Hepatic stellate cell (primary cell): Measurements from ENCODE around the gene SLX9.

Experiments used
- DNase-seq: peaks from one replicate; pipeline ENCODE4 v3.0.0; 2011; ENCODE audit warnings: low spot score

The SLX9 gene

DNA sequence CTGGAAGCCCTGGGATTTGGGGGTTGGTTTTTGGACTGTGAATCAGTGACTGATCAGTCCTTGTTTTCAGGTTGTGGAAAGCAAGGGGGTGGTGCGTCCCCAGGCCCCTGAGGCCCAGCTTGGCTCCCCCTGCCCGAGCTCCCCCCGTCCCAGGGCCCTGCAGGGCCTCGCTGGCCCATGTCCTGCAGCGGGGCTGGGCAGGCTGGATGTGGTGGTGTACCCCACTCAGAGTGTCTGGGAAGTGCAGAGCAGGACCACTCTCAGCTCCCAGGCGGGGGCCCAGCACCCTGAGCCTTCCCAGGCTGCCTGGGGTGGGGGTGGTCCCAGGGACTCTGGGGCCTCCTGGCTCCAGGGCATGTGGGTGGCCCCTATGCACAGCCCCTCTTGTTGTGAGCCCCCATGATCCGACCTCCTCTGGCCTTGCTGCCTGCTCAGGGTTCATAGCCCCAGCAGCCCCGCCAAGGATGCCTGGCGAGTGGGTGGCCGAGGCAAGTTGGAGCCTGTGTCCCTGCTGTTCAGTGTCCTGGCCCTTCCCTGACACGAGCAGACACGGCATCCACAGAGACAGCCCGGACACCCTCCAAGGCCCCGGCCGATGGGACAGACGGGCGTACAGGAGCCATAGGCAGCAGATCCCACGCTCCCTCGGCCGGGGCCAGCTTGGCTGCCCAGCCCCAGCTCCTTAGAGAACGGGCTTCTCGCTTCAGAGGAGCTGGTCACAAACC lies 37.9 kb downstream of the SLX9 start:
- DNase-seq: no peak

DNA sequence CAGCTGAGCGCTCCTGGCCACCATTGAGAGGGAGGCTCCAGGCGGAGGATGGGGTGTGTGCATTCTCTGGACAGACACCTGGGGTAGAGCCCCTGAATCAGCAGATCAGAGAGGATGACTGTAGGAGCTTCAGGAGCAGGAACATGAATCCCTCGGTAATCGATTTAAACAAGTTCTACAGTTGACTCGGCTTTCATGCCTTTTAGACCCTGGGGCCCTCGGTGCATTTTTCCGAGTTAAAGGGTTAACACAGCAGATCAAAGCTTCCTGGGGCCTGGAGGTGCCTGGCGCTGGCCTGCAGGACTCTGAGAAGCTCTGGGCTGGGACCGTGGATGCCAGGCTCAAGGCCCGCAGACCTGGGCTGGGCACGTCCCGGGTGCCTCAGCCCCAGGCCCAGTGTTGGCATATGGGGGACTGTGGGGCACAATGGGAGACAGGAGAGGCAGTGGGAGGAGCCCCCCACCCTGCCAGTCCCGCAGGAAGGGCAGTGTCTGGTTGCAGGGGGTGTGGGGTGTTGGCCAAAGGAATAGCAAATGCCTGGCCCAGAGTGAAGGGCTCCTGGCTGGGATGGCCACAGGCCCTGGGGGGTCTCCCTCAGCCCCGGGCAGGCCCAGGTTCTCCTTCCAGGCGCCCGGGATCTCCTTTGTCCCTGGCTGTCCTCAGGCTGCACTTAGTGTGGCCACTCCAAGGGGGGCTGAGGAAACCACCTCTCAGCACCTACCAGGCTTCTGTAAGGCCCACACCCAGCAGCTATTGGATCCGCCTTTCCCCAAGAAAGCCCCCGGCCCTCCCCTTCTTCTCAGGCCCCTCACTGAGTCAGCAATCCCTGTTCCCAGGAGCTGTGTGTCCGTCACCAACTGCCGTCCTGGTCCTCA lies 40.1 kb downstream of the SLX9 start:
- no peak for DNase-seq

DNA sequence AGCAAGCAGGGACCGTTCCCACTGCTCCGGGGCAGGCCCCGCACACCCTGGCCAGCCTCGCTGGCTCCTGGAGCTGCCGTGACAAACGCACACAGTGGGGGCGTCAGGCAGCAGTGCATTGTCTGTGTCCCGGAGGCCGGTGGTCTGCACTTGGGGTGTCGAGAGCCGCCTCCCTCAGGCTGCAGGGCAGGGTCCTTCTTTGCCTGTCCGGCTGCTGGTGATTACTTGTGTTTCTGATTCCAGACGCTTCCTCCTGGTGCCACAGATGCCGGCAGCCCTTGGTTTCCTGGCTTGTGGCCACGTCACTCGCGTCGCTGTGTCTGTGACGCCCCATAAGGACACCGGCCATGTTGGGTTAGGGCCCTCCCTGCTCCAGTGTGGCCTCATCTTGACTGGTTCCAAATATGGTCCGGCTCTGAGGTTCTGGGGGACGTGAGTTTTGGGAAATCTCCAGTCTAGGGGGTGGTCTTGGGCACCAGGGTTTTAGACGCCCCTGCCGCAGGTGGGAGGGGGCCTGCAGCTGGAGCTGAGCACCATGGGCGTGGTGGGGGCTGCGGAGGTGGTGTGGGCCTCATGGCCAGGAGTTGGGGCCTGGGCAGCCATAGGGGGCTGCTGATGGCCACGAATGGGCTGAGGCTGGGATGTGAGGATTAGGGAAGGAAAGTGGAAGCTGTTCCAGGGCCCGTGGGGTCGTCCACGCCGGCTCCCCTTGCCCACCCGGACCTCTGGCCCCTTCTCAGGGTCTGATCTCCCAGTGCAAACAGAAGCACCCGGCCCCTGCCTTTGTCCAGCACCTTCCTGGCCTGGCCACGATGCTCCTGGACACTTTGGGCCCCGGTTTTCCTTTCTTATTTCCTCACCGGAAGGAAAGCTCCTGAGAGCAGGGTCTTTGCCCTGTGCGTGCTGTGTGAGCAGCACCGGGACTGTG lies 41.0 kb downstream of the SLX9 start:
- DNase-seq: no peak

DNA sequence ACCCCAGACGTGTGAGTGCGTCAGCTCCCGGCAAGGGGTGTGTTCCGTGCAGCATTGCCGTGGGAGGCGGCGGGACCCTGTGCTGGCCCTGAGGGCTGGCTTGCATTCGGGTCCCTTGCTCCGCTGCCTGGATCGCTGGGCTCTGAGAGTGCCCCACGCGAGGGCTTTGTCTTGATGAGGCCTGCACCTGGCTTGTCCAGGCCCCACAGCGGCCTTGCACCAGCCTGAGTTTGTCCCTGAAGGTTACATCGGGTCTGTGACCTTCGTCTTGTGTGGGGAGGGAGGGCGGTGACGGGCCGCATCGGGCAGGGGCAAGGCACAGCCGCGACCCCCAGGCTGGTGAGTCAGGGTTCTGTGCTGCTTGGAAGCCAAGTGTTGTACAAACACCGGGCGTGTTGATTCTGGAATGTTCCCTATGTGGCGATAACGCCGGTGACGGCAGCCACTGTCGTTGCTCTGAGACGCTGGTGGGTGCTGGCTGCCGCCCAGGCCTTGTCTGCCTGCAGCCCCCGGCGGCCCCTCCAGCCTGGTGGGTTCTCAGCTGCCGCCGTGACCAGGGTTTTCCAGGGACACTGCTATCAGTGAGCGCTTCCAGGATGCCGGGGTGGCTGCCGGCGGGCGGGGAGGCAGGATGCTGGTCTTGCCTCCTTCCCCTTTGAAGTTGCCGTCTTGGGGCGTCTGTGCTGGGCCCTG lies 42.9 kb downstream of the SLX9 start:
- no peak for DNase-seq

DNA sequence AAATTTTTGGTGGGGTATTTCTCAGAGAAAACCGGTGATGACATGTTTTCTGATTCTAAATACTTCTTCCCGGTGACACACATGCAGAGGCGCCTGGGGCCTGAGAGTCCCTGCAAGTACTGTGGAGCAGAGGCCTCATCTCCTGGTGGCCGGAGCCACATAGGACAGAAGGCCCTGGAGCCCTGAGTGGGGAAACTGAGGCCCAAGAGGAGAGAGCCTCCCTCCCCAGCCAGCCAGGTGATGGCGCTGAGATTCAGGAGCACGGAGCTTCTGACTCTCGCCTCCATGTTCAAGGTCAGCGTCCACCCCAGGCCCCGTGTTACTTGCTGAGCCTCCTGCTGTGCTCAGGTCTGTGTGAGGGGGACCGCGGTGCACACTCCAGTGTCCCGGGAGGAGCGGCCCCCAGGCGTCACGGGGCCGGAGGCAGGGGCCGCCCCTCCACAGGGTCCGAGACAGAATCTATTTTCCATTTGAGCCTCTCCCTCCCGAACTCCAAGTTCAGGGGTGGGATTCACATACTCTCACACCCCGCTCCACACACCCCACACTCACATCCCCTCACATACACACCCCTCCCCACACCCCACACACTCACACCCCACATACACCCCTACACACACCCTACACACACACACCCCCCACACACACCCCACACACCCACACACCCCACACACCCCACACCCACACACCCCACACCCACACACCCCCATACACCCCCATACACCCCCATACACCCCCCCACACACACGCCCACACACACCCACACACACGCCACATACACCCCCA lies 43.8 kb downstream of the SLX9 start:
- DNase-seq: no peak

DNA sequence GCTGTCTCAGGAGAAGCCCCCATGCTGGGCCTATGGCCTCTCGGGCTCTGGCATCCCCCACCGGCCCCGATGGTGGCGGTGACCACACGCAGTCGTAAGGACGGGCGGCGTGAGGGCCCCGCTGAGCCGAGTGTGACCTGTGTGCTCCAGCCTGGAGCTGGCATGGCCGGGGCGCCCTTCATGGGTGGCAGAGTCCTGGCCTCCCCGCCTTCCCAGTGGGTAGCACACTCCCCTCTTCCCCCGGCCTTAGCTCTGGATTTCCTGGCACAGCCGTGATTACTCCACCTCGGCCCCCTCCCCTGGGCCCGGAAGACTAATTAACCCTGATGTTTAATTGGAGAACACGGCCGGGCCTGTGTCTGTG lies 44.6 kb downstream of the SLX9 start:
- no peak for DNase-seq

DNA sequence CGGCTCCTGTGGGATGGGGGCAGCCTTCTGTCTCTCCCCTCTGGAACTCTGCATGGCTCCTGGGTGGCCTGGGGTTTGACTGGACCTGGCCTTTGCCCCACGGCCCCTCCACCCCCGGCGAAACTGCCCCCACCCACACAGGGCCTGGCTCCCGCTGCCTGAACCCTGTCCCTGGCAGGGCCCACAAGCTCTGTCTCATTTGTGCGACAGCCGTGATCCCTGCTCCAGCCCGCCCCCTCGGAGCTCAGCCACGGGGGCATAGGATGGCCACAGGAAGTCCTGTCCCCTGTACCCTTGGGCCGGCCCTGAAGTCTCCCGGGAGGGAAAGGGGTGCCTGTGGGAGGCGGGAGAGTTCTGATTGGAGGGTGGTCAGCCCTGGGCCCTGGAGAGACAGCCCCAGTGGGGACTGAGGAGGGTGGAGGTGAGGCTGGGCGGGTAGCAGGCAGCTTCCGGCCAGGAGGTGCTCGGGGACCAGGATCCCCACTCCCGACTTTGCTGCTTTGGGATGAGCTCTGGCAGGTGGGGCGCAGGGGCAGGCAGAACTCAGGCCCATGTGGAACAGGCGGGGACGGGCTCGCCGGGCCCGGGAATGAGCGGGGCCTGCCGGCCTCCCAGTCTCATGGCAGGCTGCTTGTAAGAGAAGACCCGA lies 45.1 kb downstream of the SLX9 start:
- no peak for DNase-seq

DNA sequence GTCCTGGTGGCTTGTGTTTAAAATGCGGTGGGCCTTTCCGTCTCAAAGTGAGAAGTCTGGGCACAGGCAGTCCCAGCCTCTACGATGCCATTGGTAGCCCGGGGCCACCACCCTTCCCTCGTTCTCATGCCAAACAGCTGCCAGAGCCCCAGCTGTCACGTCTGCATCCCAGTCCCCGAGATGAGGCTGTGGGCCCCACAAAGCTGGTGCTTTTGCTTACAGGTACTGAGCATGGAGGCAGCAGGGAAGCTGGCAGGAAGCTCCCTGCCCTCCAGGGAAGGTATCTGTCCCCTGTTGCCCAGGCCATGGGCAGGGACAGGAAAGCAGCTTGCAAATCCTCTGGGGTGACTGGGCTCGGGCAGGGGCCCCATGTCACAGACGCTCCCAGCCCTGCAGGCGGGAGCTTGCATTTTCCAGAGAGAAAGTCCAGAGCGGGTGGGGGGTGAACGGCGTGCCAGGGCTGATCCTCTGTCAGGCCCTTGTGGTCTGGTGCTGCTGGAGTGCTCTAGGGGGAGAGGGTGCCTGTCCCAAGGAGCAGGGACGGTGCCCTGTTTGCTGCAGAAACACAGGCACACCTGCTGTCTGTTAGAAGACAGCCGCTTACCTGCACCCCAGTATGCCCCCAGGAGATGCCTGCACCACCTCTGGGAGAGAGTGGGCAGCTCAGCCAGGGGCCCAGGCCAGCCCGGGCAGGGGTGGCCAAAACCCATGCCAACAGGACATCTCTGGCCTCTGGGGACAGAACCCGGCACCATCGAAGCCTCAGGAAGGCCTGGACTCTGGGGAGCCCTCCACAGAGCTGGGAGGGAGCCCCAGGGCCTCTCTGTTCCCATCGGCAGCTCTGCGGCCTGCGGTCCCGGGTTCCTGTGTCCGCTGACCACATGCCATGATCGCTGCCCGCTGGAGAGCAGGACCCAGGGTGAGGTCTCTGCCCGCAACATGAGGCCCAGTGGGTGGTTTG lies 45.9 kb downstream of the SLX9 start:
- no peak for DNase-seq

DNA sequence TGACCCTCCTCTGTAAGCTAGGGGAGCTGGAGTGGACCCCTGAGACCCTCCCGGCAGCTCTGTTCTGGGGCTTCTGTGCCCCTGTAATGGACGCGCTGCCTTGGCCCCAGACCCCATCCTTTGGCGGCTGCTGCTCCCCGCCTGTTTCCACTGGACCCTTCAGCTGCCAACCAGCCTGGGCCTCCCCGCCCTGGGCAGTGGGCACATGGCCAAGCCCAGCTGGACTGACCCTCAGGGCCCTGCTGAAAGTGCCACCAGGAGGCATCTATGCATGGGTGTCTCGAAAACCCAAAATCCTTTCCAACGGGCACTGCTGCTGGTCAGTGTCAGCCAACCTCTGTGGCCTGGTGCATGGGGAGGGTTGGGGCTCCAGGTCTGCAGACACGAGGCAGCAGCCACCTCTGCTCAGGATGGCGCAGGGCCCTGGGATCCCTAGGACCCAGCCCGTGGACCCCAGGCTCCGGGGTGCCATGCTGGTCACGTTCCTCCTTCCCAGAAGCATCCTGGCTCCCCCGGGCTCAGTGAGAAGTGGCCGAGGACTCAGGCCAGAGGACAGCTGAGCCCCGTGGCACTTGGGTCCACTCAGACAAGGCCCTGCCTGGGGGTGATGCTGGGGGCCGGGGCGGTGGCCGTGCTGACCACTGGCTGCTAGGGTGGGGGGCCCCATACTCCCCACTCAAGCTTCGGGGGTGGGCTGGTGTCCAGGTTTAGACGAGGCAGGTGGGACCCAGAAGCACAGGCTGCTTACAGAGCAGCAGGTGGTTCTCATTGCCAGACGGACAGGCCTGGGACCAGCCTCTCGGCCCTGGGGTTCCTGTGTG lies 46.9 kb downstream of the SLX9 start:
- DNase-seq: no peak

DNA sequence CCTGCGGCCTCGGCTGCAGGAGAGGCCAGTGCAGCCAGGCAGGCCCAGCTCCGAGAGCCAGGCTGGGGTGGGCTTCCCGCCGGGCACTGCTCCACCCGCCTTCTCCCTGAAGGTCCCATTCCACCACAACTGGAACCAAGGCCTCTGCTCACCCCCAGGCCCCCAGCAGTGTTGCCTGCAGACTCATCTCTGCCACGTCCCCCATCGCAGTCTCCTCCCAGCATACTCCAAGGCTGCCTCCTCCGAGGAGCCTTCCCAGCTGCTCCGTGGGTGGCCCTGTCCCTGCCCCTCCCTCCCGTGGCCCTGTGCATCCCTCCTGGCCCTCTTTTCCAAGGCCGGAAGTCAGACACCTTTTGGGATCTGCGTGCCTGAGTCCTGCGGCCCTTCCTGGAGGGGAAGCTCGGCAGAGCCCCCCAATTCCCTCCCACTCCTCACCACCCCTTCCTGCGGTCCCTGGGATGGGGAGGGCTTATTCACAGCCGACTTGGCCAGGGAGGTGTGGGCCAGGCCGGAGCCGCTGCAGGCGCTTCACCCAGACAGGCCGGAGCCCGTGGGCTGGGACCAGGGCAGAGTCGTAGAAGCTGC lies 47.6 kb downstream of the SLX9 start:
- no peak for DNase-seq

DNA sequence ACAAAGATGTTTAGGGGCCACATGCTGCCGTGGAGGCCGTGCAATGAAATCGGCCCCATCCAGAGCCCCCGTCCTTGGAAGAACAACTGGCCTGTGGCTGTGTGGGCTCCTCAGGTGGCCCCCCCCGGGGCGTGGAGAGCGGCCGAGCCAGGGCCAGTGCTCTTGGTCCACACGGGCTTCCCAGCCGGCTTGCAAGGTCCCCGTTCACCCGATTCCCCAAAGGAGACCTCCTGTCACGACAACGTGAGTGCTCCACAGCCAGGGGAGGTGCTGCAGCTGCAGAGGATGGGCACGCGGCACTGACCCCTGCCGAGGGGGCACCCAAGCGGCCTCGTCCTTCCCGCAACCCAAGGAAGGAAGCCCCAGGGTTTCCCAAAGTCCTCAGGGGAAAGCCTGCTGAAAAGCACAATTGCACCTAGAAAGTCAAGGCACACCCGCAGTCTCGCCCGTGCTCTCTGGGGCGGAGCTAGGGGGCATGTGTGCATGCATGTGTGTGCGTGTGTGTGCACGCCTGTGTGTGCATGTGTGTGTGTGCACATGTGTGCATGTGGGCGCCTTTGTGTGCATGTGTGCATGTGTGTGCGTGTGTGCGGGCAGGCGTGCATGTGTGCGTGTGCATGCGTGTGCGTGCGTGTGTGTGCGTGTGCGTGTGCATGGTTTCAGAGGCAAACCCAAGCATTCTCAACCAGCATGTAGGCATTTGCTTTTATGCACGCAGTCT lies 48.2 kb downstream of the SLX9 start:
- DNase-seq: no peak

DNA sequence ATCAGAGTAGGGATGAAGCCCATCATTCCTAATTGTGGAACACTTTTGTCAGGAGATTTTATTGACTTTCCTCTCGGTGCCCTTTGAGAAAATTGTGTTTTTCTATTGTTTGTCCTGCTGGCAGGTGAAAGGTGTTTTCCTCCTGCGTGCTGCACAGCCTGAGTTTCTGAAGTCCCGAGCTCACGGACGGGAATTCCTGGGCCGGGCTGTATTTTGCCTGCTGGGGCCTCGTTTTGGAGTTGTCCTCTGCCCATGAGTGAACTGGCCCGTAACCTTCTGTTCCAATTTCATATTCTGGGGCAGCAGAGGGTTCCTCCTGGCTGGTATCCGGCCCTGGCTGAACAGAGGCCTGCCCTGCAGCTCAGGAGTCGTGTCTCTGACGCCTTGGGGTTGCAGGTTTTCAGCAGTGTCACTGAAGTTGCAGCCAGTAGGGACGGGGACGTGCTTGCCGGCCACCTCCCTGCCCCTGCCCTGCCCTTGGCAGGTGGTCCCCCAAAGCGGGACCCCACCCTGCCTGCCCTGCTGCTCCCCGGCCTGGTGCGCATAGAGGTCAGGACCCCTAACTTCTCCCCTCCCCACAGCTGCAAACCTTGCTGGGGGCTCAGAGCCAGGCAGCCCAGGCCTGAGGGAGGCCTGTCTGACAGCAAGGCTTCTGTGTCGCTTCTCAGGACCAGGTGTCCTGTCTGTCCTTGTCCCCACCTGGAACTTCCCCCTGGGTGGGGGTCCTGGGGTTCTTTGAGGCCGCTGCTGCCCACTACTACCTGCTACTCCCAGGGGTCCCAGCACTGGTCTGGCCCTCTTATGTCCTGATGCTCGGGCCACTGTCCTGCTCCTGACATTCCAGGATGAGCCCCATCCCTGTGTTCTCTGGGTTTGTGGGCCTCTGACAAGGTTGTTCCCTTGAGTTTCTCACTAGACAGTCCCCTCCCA lies 49.0 kb downstream of the SLX9 start:
- DNase-seq: no peak

DNA sequence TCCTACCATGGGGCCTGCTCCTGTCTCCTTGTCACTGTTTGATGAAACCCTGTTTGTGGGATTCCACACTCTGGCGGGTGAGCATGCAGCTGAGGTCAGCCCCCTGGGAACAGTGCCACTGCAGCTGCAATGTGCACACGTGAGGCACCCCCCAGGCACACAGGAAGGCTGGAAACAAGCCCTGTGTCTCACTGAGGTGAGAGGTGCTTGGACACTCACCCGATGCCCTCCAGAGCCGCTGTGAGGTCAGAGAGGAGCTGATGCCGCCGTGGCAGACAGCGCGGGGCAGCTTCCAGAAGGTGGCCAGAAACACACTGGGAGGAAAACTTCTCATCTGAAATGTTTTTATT lies 49.7 kb downstream of the SLX9 start:
- no peak for DNase-seq

DNA sequence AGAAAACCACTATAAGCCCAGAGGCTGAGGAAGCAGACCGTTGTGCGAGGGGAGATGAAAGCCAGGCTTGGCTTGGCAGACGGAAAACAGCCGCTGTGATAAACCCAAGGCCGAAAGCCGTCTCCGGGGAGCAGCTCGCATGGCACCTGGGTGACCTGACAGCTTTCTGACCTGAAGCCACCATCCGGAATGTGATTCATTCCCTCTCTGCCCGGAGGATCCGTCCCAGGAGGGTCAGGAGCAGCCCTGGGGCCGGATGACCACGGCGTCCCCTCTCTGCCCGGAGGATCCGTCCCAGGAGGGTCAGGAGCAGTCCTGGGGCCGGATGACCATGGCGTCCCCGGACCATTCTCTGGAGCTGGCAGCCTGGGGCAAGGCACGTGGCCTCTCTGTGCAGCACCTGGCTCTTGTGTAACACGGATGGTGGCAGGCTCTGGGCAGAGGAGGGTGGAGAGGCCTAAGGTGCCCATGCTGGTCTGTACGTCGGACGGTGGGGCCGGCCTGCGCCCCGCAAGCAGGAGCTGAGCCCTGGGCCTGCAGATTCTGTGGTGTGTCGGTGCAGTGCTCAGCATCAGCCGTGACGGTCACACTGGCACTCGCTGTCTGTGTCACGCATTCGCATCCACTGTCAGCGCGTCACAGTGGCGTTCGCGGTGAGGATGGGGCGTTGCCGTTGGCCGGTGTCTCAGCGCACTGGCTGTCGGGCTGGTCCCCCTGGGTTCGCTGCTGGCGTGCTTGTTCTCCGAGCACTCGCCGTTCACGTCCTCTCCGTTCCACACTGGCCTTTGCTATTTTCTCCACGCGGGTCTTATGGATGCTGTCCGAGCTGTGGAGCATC lies 50.3 kb downstream of the SLX9 start:
- DNase-seq: no peak

DNA sequence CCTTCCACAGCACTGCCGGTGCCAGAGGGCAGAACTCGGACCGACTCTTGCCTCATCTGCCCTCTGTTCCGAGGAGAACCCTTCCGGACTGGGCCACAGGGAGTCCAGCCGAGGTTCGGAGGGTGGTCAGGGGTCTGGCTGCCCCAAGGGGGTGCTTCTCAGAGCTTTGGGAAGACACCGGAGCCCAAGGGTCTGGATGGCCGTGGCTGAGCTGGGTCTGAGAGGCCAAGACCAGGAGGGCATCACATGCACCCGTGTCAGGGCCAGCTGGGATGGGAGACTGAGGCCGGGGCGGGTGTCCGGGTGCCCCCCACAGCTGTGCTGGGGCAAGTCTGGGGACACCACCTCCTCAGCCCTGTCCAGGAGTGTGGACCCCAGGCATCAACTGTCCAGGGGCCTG lies 51.1 kb downstream of the SLX9 start:
- no peak for DNase-seq
